GM20000 (cell line): Measurements from ENCODE around the gene GRK7.

Experiments
- DNase-seq: peaks from one replicate; pipeline ENCODE4 v3.0.0; 2012; ENCODE audit warnings: low spot score
- TF ChIP-seq, protein P1 (sequence below): IDR thresholded peaks from 2 replicates; pipeline ENCODE4 v1.5.1; 2012; ENCODE audit warnings: mild to moderate bottlenecking, control low read depth; ENCODE audit errors: extremely low read depth, missing control alignments

The GRK7 gene

DNA sequence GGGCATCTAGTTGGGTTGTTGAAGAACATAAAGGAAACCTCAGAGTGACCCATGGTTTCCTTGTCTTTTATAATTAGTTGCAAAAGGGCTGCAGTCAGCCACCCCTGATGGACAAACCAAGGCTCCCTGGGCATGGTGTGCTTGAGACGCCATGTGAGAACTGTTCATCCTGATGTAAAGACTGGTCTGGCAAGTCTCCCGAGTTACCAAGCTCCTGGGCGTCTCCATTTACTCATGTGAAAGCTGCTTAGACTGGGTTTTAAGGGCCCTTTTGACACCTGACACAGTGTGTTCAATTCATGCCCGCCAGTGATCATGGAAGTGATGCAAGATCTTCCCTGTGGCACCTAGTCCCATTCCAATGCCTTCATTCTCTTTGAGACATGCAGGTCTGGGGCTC, 49.4 kb downstream of the GRK7 start:
- no peak for DNase-seq
- TF ChIP-seq, protein P1, sequence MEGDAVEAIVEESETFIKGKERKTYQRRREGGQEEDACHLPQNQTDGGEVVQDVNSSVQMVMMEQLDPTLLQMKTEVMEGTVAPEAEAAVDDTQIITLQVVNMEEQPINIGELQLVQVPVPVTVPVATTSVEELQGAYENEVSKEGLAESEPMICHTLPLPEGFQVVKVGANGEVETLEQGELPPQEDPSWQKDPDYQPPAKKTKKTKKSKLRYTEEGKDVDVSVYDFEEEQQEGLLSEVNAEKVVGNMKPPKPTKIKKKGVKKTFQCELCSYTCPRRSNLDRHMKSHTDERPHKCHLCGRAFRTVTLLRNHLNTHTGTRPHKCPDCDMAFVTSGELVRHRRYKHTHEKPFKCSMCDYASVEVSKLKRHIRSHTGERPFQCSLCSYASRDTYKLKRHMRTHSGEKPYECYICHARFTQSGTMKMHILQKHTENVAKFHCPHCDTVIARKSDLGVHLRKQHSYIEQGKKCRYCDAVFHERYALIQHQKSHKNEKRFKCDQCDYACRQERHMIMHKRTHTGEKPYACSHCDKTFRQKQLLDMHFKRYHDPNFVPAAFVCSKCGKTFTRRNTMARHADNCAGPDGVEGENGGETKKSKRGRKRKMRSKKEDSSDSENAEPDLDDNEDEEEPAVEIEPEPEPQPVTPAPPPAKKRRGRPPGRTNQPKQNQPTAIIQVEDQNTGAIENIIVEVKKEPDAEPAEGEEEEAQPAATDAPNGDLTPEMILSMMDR = no peak
